ENCODE results near the gene PDE6B.

GRCh38 chr4:683982-684622, 58.7 kb downstream of the PDE6B start:
- no peak for TF ChIP-seq EZH2 (IDR thresholded peaks at IDR 0.05; ENCODE audit: low read length, missing control alignments)
- TF ChIP-seq, protein P1, sequence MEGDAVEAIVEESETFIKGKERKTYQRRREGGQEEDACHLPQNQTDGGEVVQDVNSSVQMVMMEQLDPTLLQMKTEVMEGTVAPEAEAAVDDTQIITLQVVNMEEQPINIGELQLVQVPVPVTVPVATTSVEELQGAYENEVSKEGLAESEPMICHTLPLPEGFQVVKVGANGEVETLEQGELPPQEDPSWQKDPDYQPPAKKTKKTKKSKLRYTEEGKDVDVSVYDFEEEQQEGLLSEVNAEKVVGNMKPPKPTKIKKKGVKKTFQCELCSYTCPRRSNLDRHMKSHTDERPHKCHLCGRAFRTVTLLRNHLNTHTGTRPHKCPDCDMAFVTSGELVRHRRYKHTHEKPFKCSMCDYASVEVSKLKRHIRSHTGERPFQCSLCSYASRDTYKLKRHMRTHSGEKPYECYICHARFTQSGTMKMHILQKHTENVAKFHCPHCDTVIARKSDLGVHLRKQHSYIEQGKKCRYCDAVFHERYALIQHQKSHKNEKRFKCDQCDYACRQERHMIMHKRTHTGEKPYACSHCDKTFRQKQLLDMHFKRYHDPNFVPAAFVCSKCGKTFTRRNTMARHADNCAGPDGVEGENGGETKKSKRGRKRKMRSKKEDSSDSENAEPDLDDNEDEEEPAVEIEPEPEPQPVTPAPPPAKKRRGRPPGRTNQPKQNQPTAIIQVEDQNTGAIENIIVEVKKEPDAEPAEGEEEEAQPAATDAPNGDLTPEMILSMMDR (conservative IDR thresholded peaks at IDR 0.05 in 1 of 2, IDR thresholded peaks at IDR 0.05 in 1 of 2; ENCODE audit: low read depth in 1 of 2, low read length in 2 of 2) = peak; percentile 65 to 76

Data from fibroblast of lung (primary cell).